Omental fat pad (tissue), 4 donors: ENCODE data around the gene SRSF11. TPM values are rescaled to one million over a fixed set of nuclear protein-coding genes. Genes with fewer than 3 reads are reported as not detected.

Source experiments
- ATAC-seq: fragments of 150-250 bp; one replicate; pipeline ENCODE4 v1.9.1; 2016; ENCODE audit warnings: mild to moderate bottlenecking, moderate library complexity; ENCODE audit not compliant: low FRiP score
- DNase-seq: peaks from one replicate; pipeline ENCODE4 v3.0.0-alpha.2; 2019; ENCODE audit warnings: low spot score
- CTCF ChIP-seq, 3 donors: fragments of 450-650 bp; IDR thresholded peaks; one replicate each; pipeline ENCODE4 v1.5.1; 2016 to 2017; ENCODE audit warnings: antibody characterized with exemption in 3 of 3, mild to moderate bottlenecking in 3 of 3, moderate library complexity in 2 of 3
- total RNA-seq, 4 donors: library from RNA; depleted of rRNA; stranded (reverse); fragments of >200 nt; gene quantifications; one replicate each; pipeline ENCODE4 v1.1.0, GENCODE V29; 2016

The SRSF11 gene
- total RNA-seq, 4 donors from 2014 or later = 143 to 240 (median 167) TPM

DNA sequence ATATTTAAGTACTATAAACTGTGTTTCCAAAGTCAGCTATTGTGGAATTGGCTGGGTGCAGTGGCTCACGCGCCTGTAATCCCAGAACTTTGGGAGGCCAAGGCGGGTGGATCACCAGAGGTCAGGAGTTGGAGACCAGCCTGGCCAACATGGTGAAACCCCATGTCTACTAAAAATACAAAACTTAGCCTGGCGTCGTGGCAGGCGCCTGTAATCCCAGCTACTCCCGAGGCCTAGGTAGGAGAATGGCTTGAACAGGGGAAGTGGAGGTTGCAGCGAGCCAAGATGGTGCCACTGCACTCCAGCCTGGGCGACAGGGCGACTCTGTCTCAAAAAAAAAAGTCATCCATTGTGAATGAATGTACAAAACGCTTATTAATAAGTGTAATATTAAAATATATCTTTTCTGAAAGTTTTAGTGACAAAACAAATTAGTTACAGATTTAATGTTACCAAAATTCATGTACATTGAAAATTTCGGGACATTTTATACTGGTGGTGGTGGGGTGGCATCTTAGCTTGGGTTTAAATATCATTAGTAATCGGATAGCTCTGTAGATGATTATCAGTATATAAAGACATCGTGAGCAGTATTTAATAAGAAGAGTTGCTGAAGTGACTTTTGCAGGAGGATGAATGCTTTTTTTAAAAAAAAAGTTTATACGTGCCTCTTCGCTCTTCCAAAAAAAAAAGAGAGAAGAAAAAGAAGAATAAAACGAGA lies 503 bp upstream of the SRSF11 start:
- DNase-seq (no peak), ATAC-seq (no peak)
- no peak for TF ChIP-seq CTCF (IDR thresholded peaks at IDR 0.05)

DNA sequence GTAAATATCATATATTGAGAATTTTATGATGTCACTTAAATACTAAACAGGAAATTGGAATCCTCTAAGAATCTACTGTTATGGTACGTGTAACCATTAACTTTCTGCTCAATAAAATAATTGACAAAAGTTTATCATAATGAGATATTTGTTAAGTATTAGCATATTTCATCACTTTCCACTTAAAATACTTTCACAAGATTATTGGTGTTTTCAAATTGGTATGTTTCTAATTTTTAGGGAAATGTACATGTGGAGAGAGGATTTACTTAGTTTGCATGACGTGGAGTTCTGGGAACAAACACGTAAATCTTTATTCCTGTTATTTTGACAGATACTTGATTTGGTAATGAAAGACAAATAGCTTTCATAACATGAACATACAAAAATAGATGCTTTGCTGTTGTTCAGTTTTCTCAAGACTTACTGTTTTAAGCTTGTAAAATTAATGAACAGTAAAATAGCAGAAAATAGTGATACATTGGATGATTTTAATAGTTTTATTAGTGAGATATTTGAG lies 1.6 kb downstream of the SRSF11 start:
- DNase-seq (no peak), ATAC-seq (no peak)
- no peak for TF ChIP-seq CTCF (IDR thresholded peaks at IDR 0.05)

GRCh38 chr1:70224954-70225353 lies 3.8 kb downstream of the SRSF11 start:
- TF ChIP-seq CTCF (IDR thresholded peaks at IDR 0.05) = no peak
- no peak for ATAC-seq
- DNase-seq = no peak

DNA sequence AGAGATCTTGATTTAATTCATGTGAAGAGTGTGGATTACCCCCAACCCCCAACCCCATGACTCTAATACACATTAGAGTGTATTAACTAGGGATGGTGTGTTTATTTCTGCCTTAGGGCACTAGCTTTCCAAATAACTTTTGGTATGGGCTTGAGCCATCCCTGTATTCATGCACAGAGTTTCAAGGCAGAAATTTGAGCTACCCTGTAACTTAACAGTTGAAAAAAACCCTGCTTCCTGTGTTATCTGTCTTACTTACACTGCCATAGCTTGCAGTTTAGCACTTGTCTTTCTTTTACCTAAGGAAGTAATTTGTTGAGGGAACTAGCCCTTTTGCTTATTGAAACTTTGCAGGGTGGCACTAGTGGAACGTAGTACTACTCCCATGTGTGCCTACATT lies 6.3 kb downstream of the SRSF11 start:
- no peak for TF ChIP-seq CTCF (IDR thresholded peaks at IDR 0.05)
- ATAC-seq = no peak
- no peak for DNase-seq

DNA sequence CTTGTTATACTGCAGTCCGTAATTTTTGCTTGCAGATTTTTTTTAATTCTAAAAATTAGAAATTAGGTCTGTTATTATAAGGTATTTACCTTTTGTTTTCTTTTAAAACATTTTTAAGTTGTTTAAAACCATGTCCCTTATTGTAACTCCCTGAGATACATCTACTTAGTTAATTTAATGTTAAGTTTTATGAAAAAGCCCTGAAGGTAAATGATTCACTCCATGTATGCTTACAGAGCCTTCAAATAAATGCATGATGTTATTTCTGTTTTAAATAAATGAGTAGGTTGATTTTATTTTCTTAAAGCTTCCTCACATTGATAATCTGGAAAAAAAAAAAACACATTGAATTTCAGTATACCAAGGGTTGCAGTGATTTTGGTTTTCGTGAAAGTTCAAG lies 7.5 kb downstream of the SRSF11 start:
- ATAC-seq (no peak), DNase-seq (no peak)
- no peak for TF ChIP-seq CTCF (IDR thresholded peaks at IDR 0.05)

- no peak for TF ChIP-seq CTCF (IDR thresholded peaks at IDR 0.05)
- DNase-seq (no peak), ATAC-seq (no peak)
Measured at GRCh38 chr1:70231475-70231874, 10.3 kb downstream of the SRSF11 start.

- ATAC-seq = no peak
- no peak for TF ChIP-seq CTCF (IDR thresholded peaks at IDR 0.05)
- no peak for DNase-seq
Measured at GRCh38 chr1:70234733-70235132, 13.6 kb downstream of the SRSF11 start.
